ENCODE measurements around the gene SNAP23.
A peak's percentile ranks its signal among the peaks of the same experiment; 100 is the strongest.

DNA sequence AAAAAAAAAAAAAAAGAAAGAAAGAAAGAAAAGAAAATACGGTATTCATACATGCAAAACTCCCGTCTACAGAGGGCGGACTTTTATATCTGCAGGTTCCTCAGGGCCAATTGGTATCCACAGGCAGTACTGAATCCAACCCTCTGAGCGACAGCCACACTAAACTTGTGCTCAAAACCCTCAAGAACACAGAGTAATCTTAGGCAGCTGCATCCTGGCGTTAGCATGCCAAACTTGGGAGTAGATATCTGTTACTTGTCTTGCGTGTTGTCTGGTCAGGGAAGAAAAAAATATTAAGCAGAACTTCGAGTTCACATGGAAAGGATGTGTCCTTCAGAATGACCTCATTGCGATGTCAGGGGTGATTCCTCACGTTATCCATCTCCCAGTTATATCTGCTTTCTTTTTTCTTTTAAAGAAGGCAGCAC, 12.8 kb downstream of the SNAP23 start:
- TF ChIP-seq, protein P1, sequence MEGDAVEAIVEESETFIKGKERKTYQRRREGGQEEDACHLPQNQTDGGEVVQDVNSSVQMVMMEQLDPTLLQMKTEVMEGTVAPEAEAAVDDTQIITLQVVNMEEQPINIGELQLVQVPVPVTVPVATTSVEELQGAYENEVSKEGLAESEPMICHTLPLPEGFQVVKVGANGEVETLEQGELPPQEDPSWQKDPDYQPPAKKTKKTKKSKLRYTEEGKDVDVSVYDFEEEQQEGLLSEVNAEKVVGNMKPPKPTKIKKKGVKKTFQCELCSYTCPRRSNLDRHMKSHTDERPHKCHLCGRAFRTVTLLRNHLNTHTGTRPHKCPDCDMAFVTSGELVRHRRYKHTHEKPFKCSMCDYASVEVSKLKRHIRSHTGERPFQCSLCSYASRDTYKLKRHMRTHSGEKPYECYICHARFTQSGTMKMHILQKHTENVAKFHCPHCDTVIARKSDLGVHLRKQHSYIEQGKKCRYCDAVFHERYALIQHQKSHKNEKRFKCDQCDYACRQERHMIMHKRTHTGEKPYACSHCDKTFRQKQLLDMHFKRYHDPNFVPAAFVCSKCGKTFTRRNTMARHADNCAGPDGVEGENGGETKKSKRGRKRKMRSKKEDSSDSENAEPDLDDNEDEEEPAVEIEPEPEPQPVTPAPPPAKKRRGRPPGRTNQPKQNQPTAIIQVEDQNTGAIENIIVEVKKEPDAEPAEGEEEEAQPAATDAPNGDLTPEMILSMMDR (IDR thresholded peaks at IDR 0.05), result no peak
- peak in 2 of 3 donors; percentile 15 to 29 for TF ChIP-seq POLR2AphosphoS5 (IDR thresholded peaks at IDR 0.05)
- no peak for TF ChIP-seq POLR2A (IDR thresholded peaks at IDR 0.05)
- no peak for TF ChIP-seq EP300 (IDR thresholded peaks at IDR 0.05; ENCODE audit: low read depth)

Measured in transverse colon (tissue), 4 donors.